GM13976 (cell line): ENCODE data around the gene C1GALT1.

Source experiments
- DNase-seq: peaks from one replicate; pipeline ENCODE4 v3.0.0; 2012; ENCODE audit warnings: low spot score
- in situ Hi-C: fragments of 300-500 bp; cut with MboI; formaldehyde crosslinking; loops from one replicate; pipeline ENCODE4 v1.12.0; 2022; ENCODE audit warnings: low sequenced_read_pairs, mixed read lengths, inconsistent platforms; ENCODE audit not compliant: unreplicated experiment
- TF ChIP-seq, protein P1 (sequence below): IDR thresholded peaks from 2 replicates; pipeline ENCODE4 v1.5.1; 2012; ENCODE audit warnings: borderline replicate concordance, mild to moderate bottlenecking; ENCODE audit not compliant: insufficient read depth; ENCODE audit errors: extremely low read depth, missing control alignments, control extremely low read depth

The C1GALT1 gene

DNA sequence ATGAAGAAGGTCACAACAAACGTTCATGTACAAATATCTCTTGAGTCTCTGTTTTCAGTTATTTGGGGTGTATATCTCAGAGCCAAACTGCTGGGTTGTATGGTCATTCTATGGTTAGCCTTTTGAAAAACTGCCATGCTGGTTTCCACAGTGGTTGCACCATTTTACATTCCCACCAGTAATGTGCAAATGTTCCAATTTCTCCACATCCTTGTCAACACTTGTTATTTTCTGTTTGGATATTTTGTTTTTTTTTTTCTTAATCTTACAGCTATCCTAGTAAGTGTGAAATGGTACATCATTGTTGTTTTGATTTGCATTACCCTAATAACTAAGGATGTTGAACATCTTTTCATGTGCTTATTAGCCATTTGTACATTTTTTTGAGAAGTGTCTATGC is 13.0 kb upstream of the C1GALT1 start:
- TF ChIP-seq, protein P1, sequence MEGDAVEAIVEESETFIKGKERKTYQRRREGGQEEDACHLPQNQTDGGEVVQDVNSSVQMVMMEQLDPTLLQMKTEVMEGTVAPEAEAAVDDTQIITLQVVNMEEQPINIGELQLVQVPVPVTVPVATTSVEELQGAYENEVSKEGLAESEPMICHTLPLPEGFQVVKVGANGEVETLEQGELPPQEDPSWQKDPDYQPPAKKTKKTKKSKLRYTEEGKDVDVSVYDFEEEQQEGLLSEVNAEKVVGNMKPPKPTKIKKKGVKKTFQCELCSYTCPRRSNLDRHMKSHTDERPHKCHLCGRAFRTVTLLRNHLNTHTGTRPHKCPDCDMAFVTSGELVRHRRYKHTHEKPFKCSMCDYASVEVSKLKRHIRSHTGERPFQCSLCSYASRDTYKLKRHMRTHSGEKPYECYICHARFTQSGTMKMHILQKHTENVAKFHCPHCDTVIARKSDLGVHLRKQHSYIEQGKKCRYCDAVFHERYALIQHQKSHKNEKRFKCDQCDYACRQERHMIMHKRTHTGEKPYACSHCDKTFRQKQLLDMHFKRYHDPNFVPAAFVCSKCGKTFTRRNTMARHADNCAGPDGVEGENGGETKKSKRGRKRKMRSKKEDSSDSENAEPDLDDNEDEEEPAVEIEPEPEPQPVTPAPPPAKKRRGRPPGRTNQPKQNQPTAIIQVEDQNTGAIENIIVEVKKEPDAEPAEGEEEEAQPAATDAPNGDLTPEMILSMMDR: no peak
- in situ Hi-C loops: no loop called here
- no peak for DNase-seq

DNA sequence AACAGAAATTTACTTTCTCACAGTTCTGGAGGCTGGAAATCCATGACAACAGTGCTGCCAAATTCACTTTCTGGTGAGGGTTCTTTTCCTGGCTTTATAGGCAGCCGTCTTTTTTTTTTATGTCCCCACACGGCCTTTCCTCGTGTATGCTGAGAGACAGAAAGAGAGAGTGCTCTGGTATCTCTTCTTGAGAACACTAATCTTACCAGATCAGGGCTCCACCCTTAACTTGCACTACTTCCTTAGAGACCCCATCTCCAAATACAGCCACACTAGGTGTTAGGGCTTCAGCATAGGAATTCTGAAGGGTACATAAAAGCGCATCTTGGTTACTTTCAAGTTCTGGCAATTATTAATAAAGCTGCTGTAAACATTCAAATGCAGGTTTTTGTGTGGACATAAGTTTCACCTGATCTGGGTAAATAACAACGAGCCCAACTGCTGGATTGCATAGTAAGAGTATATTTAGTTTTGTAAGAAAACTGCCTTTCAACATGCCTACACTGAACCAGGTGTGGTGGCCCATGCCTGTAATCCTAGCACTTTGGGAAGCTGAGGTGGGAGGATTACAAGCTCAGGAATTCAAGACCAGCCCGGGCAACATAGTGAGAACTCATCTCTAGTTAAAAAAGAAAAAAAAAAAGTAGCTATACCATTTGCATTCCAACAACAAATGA is 8.2 kb upstream of the C1GALT1 start:
- DNase-seq: no peak
- in situ Hi-C loops: no loop called here
- TF ChIP-seq, protein P1: no peak

DNA sequence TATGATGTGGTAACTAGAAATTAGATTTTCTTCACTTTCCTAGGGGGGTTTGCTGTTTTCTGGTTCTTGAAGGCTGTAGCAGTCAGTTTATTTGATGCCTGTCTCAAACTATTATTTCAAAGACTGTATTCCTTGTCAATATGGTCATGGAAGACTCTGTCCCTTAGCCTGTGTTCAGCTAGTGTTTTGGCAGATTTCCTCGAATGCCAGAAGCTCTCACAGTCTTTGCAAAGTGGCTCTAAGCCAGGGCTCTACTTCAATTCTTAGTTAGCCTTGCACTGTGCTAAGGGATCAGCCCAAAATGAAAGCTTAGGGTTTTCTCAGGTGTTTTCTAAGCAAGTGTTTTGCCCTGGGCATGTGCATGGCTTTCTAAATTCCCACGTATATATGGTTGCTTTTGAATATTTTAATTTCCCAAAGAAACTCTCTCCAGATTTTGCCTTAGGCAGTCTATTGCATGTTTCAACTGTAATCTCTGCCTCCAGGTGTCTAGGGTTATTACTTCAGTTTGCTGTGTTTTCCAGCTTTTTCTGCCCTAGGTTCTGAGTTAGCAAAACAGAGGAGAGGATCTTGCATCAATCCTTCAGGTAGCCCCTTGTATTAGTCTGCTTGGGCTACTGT is 7.2 kb upstream of the C1GALT1 start:
- TF ChIP-seq, protein P1: no peak
- DNase-seq: no peak
- in situ Hi-C loops: no loop called here

DNA sequence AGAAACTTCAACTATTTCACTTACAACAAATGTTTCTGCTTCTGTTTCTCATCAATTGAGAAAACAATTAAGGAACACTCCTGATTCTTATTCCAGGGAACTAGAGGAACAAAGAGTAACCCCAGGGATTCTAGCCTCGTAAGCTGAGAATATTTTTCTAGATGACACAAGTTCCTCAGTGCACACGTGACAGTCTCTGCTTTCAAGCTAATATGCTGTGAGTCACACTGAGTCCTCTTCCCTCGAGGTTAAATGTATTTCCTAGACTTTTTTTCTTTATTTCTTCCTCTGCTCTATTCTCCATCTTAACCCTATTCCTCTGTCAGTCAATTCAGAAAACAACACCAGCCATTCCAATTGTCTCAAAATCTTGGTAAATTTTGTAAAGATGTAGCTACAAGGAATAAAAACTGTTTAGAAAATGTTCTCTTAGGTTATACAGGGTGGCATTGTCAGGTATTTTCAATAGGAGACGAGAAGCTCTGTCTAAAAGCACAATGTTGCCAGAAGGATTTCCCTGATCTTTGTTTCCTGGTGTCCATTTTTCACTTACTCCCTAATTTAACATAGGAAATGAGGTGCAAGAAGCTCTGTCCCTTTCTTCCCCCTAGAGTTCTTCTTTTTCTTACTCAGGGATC is 5.8 kb upstream of the C1GALT1 start:
- in situ Hi-C loops: no loop called here
- DNase-seq: no peak
- TF ChIP-seq, protein P1: no peak

DNA sequence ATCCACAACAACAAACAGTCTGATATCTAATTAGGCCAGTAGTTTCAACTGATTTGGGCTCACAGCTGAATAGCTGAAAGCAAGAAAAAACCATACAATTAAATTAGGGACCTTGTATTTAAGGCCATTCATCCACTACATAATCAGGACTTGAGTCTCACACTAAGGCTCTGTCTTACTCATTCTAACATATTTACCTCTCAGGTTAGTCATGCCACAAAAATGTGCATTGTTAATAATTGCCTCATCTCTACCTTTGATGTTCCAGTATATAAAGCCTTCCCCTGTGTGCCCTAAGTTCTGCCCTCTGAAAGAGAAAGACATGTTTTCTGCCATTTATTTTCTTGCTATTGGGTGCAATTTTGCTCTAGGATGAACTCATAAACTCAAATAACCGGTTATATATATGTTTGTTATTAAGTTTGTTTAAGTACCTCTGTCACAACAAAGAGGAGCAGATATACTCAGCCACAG is 5.3 kb upstream of the C1GALT1 start:
- DNase-seq: no peak
- in situ Hi-C loops: no loop called here
- TF ChIP-seq, protein P1: no peak

DNA sequence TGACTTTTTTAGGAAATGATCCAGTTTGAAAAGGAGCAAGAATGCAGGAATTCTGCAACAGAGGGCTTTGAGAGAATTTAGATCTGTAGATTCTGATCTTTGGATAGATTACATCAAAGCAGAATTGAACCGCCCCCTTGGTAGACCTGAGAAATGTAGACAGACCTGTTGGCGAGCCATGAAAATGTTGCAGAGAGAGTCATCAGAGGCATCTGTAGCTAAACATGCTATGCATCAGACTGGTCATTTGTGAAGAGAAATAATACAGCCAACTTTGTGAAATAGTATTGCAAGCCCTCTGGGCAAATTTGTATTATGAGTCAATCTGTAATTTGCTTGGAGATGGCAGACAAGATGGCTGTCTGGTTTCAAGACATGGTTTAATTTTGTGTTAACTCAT is 4.3 kb upstream of the C1GALT1 start:
- in situ Hi-C loops: no loop called here
- TF ChIP-seq, protein P1: no peak
- no peak for DNase-seq
